Keratinocyte (primary cell): Measurements from ENCODE around the gene KLHL29.

Experiments used
- CTCF ChIP-seq, 3 experiments: IDR thresholded peaks in 1 of 3; conservative IDR thresholded peaks in 1 of 3; optimal IDR thresholded peaks in 1 of 3; 2 replicates in 2 of 3; 3 replicates in 1 of 3; pipeline versions ENCODE3 to v1.5.1; 2011; ENCODE audit warnings: low read length in 3 of 3, mild to moderate bottlenecking in 3 of 3, moderate library complexity in 2 of 3, control low read depth in 1 of 3, inconsistent platforms in 1 of 3; ENCODE audit not compliant: insufficient read depth in 2 of 3; ENCODE audit errors: extremely low read depth in 1 of 3
- EZH2 ChIP-seq: IDR thresholded peaks from one replicate; pipeline ENCODE4 v1.6.1; 2012; ENCODE audit warnings: inconsistent platforms, mild to moderate bottlenecking, low read length, moderate library complexity

- TF ChIP-seq CTCF (optimal IDR thresholded peaks at IDR 0.05 in 1 of 3, IDR thresholded peaks at IDR 0.05 in 1 of 3, conservative IDR thresholded peaks at IDR 0.05 in 1 of 3; ENCODE audit: extremely low read depth in 1 of 3, insufficient read depth in 2 of 3, low read length in 3 of 3) (no peak), EZH2 (no peak)
Observed at GRCh38 chr2:23523373-23524260, 138.6 kb downstream of the KLHL29 start.
